ENCODE data around the gene STK36. TPM values are rescaled to one million over a fixed set of nuclear protein-coding genes. Genes with fewer than 3 reads are reported as not detected.

The STK36 gene
- total and polyA plus RNA-seq, 12 donors, result 12.4 to 112 (median 36.3) TPM

DNA sequence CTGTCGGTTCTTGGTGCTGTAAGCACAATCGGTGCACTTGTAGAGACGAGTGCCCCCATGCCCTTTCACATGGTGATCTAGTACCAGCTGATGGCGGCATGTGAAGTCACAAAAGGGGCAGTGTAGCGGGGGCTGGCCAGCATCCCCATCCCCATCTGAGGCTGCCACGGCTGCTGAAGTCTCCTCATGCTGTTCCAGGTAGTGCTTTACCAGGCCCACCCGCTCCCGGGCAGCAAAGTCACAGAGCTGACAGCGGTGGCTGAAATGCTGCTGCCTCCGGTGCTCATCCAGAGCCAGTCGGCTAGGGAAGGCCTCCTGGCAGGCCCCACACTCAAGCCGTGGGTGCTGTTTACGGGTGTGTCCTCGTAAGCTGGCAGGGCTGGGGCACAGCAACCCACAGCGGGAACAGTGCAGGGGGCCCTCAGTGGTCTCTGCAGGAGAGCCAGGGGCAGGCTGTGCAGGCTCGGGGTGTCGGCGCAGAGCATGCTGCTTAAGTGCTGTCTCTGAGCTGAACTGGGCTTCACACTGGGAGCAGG is 29.7 kb upstream of the STK36 start:
- 94 to 98% (median 95%) methylated on average over 6 to 18 of the region's 18 CpGs for WGBS, 4 donors
- Histone ChIP-seq H3K27me3 (no peaks in the 10 kb centered on the region), H3K27ac (no peak overlapping the region), H3K4me1 (replicated peaks in 1 of 2) (no peaks in the 10 kb centered on the region), H3K36me3 (replicated peaks in 1 of 2) (peaks cover 0 to 89% of the 10 kb centered on the region in 2 donors), H3K4me3 (no peak overlapping the region), H3K9me3 (replicated peaks in 1 of 3) (no peaks in the 10 kb centered on the region)
- no peak for TF ChIP-seq POLR2A (IDR thresholded peaks at IDR 0.05)
- TF ChIP-seq, protein P1, sequence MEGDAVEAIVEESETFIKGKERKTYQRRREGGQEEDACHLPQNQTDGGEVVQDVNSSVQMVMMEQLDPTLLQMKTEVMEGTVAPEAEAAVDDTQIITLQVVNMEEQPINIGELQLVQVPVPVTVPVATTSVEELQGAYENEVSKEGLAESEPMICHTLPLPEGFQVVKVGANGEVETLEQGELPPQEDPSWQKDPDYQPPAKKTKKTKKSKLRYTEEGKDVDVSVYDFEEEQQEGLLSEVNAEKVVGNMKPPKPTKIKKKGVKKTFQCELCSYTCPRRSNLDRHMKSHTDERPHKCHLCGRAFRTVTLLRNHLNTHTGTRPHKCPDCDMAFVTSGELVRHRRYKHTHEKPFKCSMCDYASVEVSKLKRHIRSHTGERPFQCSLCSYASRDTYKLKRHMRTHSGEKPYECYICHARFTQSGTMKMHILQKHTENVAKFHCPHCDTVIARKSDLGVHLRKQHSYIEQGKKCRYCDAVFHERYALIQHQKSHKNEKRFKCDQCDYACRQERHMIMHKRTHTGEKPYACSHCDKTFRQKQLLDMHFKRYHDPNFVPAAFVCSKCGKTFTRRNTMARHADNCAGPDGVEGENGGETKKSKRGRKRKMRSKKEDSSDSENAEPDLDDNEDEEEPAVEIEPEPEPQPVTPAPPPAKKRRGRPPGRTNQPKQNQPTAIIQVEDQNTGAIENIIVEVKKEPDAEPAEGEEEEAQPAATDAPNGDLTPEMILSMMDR (IDR thresholded peaks at IDR 0.05), result no peak
- no peak for DNase-seq
- intact Hi-C loops (cut with DNase I), result loop anchor here (10.0 kb wide), 3 partner anchors 67 to 237 kb away; partner anchors contain the start of gene VIL1 (in 1 of the 2)

DNA sequence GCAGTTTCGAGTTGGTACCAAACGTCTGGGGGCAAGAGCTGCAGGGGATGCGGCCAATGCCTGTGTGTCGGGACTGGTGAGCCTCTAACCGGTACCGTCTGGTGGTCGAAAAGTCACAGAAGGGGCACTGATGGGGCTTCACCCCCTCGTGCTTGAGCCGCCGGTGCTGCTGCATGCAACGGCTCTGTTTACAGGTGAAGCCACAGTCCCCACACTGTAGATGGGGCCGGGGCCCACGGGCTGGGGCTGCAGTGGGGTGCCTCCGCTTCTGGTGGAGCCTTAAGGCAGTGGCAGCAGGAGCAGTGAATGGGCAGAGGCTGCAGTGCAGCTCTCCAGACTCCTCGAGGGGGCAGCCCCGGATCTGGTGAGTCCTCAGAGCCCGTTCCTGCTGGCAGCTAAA is 29.1 kb upstream of the STK36 start:
- 88 to 100% (median 91%) methylated on average over 5 to 17 of the region's 17 CpGs for WGBS, 4 donors
- peaks cover 0 to 87% of the 10 kb centered on the region in 2 donors for H3K36me3 ChIP-seq (replicated peaks in 1 of 2)
- intact Hi-C loops (cut with DNase I), result loop anchor here (10.0 kb wide), 3 partner anchors 68 to 238 kb away; partner anchors contain the start of gene VIL1 (in 1 of the 2)

DNA sequence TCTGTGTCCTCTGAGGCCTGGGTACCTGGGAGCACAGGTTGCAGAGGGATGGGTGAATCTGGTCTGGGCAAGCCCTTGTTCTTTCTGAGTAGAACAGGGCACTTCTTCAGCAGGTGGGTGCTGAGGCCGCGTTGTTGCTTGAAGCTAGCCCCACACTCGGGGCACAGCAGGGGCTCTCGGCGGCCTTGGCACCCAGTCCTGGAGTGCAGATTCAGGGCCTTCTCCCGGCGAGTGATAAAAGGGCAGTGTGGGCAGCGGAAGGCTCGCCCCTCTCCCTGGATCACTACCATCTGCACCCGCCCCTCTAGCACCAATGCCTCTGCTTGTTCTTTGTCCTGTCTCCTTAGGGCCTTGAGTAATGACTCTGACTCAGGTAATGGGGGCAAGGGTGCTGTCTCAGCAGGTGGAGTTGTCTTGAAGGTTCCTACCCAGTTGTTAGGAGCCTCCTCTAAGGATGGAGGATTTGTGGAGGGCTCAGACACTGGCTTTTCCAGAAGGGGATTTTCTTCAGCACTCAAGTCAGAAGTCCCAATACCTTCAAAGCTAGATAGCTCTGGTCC is 28.1 kb upstream of the STK36 start:
- TF ChIP-seq, protein P1 (IDR thresholded peaks at IDR 0.05), result no peak
- no peak for TF ChIP-seq POLR2A (IDR thresholded peaks at IDR 0.05)
- Histone ChIP-seq H3K27ac (no peak overlapping the region), H3K36me3 (replicated peaks in 1 of 2) (peaks cover 0 to 87% of the 10 kb centered on the region in 2 donors), H3K9me3 (replicated peaks in 1 of 3) (no peaks in the 10 kb centered on the region), H3K4me3 (no peak overlapping the region), H3K4me1 (replicated peaks in 1 of 2) (no peaks in the 10 kb centered on the region), H3K27me3 (no peaks in the 10 kb centered on the region)
- 86 to 92% (median 89%) methylated on average over 8 to 10 of the region's 10 CpGs; no CpG with 5 or more reads in 1 of the 4 donors for WGBS, 4 donors
- DNase-seq, result no peak
- intact Hi-C loops (cut with DNase I), result loop anchor here (10.0 kb wide), 3 partner anchors 69 to 239 kb away; partner anchors contain the start of gene VIL1 (in 1 of the 2)

More for the DNA sequence above, 29.1 kb upstream of the STK36 start:
- Histone ChIP-seq H3K4me1 (replicated peaks in 1 of 2) (no peaks in the 10 kb centered on the region), H3K9me3 (replicated peaks in 1 of 3) (no peaks in the 10 kb centered on the region), H3K4me3 (no peak overlapping the region), H3K27me3 (no peaks in the 10 kb centered on the region), H3K27ac (no peak overlapping the region)
- no peak for TF ChIP-seq POLR2A (IDR thresholded peaks at IDR 0.05)
- TF ChIP-seq, protein P1 (IDR thresholded peaks at IDR 0.05), result no peak
- DNase-seq, result no peak

DNA sequence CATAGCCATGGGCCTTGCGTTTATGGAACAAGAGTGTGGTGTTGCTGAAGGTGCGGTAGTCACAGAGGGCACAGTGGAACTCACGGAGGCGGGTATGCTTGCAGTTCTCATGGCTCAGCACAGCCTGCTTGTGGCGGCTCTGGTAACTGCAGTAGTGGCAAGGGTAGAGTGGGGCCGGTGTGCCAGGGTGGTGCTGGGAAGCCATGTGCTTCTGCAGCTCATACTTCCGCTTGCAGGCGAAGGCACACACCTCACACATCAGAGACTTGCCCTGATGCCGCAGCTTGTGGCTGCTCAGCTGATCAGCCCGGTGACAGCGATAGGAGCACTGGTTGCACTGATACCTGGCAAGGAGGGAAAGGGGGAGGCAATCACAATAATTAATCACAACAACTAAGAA is 27.2 kb upstream of the STK36 start:
- no peaks in the 10 kb centered on the region for H3K4me1 ChIP-seq (replicated peaks in 1 of 2)
- H3K27me3 ChIP-seq, result no peaks in the 10 kb centered on the region
- TF ChIP-seq POLR2A (IDR thresholded peaks at IDR 0.05), result no peak
- TF ChIP-seq, protein P1 (IDR thresholded peaks at IDR 0.05), result no peak
- H3K27ac ChIP-seq, result no peak overlapping the region
- peaks cover 0 to 88% of the 10 kb centered on the region in 2 donors for H3K36me3 ChIP-seq (replicated peaks in 1 of 2)
- intact Hi-C loops (cut with DNase I), result loop anchor here (10.0 kb wide), 3 partner anchors 70 to 240 kb away; partner anchors contain the start of gene VIL1 (in 1 of the 2)
- whole genome bisulfite sequencing, 4 donors, result 86 to 96% (median 94%) methylated on average over 11 of the region's 11 CpGs
- H3K4me3 ChIP-seq, result no peak overlapping the region
- no peaks in the 10 kb centered on the region for H3K9me3 ChIP-seq (replicated peaks in 1 of 3)
- no peak for DNase-seq
